T-cell (primary cell): Measurements from ENCODE around the gene HOXC10. TPM values are rescaled to one million over a fixed set of nuclear protein-coding genes. Genes with fewer than 3 reads are reported as not detected.

Source experiments
- ATAC-seq, 4 experiments: fragments of 200-7000 bp in 3 of 4; fragments of 150-1000 bp in 1 of 4; cut with Tn5 transposase; replicated peaks in 1 of 4; 1 replicate in 3 of 4; 2 replicates in 1 of 4; pipeline ENCODE4 v1.10.0; 2021; ENCODE audit warnings: moderate library complexity in 3 of 4, mild to moderate bottlenecking in 2 of 4, moderate number of reproducible peaks in 1 of 4
- CTCF ChIA-PET, 2 donors: fragments of 300-600 bp; sonication (Branson Sonifier 250); formaldehyde crosslinking; loops; one replicate each; lab custom pipeline; 2022; ENCODE audit warnings: antibody characterized with exemption in 2 of 2; lab: Charles Lee
- POLR2A ChIA-PET, 2 donors: fragments of 300-600 bp; sonication (Branson Sonifier 250); formaldehyde crosslinking; loops; one replicate each; lab custom pipeline; 2022; ENCODE audit warnings: antibody characterized with exemption in 2 of 2; lab: Charles Lee
- DNase-seq, 35 experiments: peaks; one replicate each; pipeline versions ENCODE4 v3.0.0 to v3.0.0-alpha.2; 2013 to 2023
- H3K27ac ChIP-seq: one replicate; pipeline ENCODE4 v1.5.1; 2013; ENCODE audit warnings: low read length
- H3K27me3 ChIP-seq, 2 experiments: replicated peaks in 1 of 2; 1 replicate in 1 of 2; 2 replicates in 1 of 2; pipeline versions ENCODE4 v1.6.1 to v1.7.0; 2013; ENCODE audit warnings: low read length in 1 of 2, mixed read lengths in 1 of 2; ENCODE audit not compliant: control insufficient read depth in 2 of 2, insufficient read depth in 2 of 2; ENCODE audit errors: extremely low read depth in 1 of 2
- H3K36me3 ChIP-seq, 2 donors: 1 replicate in 1 of 2; 2 replicates in 1 of 2; pipeline versions ENCODE4 v1.6.1 to v1.7.0; 2013; ENCODE audit warnings: low read length in 1 of 2; ENCODE audit not compliant: control insufficient read depth in 2 of 2, insufficient read depth in 1 of 2; ENCODE audit errors: extremely low read depth in 1 of 2
- H3K4me1 ChIP-seq, 2 experiments: 1 replicate in 1 of 2; 2 replicates in 1 of 2; pipeline versions ENCODE4 v1.6.1 to v1.7.0; 2013; ENCODE audit warnings: low read length in 2 of 2, mixed read lengths in 1 of 2; ENCODE audit not compliant: insufficient read depth in 2 of 2, control insufficient read depth in 1 of 2; ENCODE audit errors: extremely low read depth in 1 of 2
- H3K4me3 ChIP-seq, 2 donors: 1 replicate in 1 of 2; 2 replicates in 1 of 2; pipeline versions ENCODE4 v1.5.1 to v1.7.0; 2013; ENCODE audit warnings: mild to moderate bottlenecking in 2 of 2, low read length in 1 of 2, moderate library complexity in 1 of 2; ENCODE audit not compliant: control insufficient read depth in 1 of 2; ENCODE audit errors: extremely low read depth in 1 of 2
- H3K9me3 ChIP-seq: 2 replicates; pipeline ENCODE4 v1.7.0; 2013
- H3K27ac Mint-ChIP-seq, 2 donors: one replicate each; pipeline ENCODE4 v1.8.0; 2020 to 2021; ENCODE audit warnings: mild to moderate bottlenecking in 2 of 2, mixed read lengths in 2 of 2
- H3K27me3 Mint-ChIP-seq, 2 donors: one replicate each; pipeline ENCODE4 v1.8.0; 2021 to 2022; ENCODE audit warnings: mixed read lengths in 2 of 2
- H3K36me3 Mint-ChIP-seq: one replicate; pipeline ENCODE4 v1.8.0; 2021; ENCODE audit warnings: mixed read lengths
- H3K4me1 Mint-ChIP-seq, 3 donors: one replicate each; pipeline ENCODE4 v1.8.0; 2020 to 2022; ENCODE audit warnings: mixed read lengths in 3 of 3, mild to moderate bottlenecking in 1 of 3
- H3K4me3 Mint-ChIP-seq, 3 donors: one replicate each; pipeline ENCODE4 v1.8.0; 2020 to 2022; ENCODE audit warnings: mild to moderate bottlenecking in 3 of 3, mixed read lengths in 3 of 3, moderate library complexity in 3 of 3
- H3K9me3 Mint-ChIP-seq, 3 donors: one replicate each; pipeline ENCODE4 v1.8.0; 2020 to 2022; ENCODE audit warnings: mixed read lengths in 3 of 3
- WGBS: methylation state at CpG from one replicate; pipeline ENCODE4 v1.1.5; 2013; ENCODE audit warnings: missing lambda C conversion rate; ENCODE audit not compliant: insufficient coverage; 5-methylcytosine and 5-hydroxymethylcytosine counted together
- total RNA-seq, 35 experiments: library from RNA in 6 of 35; stranded (reverse) in 6 of 35; fragments of 120-200 nt in 1 of 35; gene quantifications; one replicate each; pipeline versions ENCODE4 v1.2.1 to v1.2.4 and lab custom pipeline; 2013 to 2026

Gene HOXC10
- total RNA-seq, 5 donors from 2014 or later (not counting 1 experiment from before 2014, with no cell fraction given), result 0.30 TPM; not detected in 4

DNA sequence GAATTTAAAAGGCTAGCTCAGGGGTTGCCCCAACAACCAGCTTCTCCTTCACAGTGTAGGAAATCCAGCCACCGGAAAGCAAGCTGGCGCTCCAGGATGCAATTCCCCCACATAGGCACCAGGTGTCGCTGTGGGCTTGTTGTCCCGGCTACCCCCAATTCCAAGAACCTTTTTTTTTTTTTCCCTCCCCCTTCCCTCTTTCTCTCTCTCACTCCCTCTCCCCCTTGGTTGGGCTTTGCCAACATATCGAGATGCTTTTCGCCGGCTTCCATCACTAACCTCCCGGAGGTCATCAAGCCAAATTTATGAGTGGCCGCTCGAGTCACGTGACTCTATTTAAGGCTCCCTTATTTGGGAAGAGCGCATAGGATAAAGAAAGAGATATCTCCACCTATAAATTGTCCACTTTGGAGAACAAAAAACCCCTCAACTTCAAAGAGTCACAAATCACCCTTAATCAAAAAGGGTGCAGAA is 47.7 kb downstream of the HOXC10 start, which contains the start of gene HOXC5:
Gene HOXC5 (plus strand): TSS at position 424 of the 474 bp plus-strand sequence. CDS start 73 bp downstream, outside the sequence.
- ATAC-seq, result peak in 1 of 4 experiments; percentile 41
- 8% methylated on average over 2 of the region's 12 CpGs for WGBS
- peaks cover 29 to 38% (median 33%) of the 10 kb centered on the region in 3 donors for H3K4me1 Mint-ChIP-seq

DNA sequence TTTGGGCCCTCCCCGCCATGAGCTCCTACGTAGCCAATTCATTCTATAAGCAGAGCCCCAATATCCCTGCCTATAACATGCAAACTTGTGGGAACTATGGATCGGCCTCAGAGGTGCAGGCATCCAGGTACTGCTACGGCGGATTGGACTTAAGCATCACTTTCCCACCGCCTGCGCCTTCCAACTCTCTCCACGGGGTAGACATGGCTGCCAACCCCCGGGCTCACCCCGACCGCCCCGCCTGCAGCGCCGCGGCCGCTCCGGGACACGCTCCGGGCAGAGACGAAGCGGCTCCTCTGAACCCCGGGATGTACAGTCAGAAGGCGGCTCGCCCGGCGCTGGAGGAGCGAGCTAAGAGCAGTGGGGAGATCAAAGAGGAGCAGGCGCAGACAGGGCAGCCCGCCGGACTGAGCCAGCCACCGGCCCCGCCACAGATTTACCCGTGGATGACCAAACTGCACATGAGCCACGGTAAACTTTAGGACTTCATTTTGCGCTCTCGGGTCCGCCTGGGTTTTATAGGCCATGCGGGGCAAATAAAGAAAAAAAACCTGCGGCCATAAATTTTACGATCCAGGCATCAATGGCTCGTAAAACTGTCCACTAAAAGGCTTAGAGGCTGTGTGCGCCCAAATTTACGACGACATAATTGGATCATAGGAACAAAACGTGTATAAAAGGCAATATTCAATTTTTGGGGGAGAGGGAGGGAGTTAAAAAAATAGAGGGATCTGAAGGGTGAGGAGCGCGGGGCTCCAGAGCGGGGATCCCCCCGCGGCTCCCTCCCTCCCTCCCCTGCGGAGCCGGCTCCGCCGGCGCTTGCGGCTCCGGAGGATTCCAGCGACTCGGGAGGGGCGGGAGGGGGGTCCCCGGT is 48.4 kb downstream of the HOXC10 start:
- Mint-ChIP-seq H3K36me3 (no peaks in the 10 kb centered on the region), H3K9me3 (peaks cover 0 to 4% (median 4%) of the 10 kb centered on the region in 3 donors), H3K27me3 (peaks cover 66 to 84% of the 10 kb centered on the region in 2 donors), H3K4me1 (peaks cover 28 to 36% (median 33%) of the 10 kb centered on the region in 3 donors), H3K27ac (no peak overlapping the region), H3K4me3 (peak overlapping the region in 2 of 3 donors; percentile 29 to 68)
- Histone ChIP-seq H3K27me3 (peaks cover 26 to 97% of the 10 kb centered on the region in 2 experiments), H3K9me3 (no peaks in the 10 kb centered on the region), H3K4me3 (peak overlapping the region; percentile 24 to 36), H3K27ac (no peak overlapping the region), H3K4me1 (peaks cover 0 to 47% of the 10 kb centered on the region in 2 experiments), H3K36me3 (no peaks in the 10 kb centered on the region)
- DNase-seq (no peak), ATAC-seq (peak in 1 of 4 experiments; percentile 17)
- ChIA-PET POLR2A (interaction anchor here in 1 of 2 donors (0.6 kb wide), 2 partner anchors 23 to 158 kb away, joined by 3 to 7 read pairs; no protein-coding TSS in a partner anchor), CTCF (interaction anchor here (0.6 to 2.7 kb wide), 14 partner anchors 8 to 183 kb away, joined by 3 to 27 read pairs (median 4); partner anchors contain the start of genes HOXC4 (in 1 of the 2) and HOXC8 (in 1 of the 2))
- WGBS, result 10% methylated on average over 41 of the region's 61 CpGs

More for the DNA sequence above, 47.7 kb downstream of the HOXC10 start, which contains the start of gene HOXC5:
- H3K9me3 Mint-ChIP-seq, result peaks cover 0 to 4% (median 4%) of the 10 kb centered on the region in 3 donors
- no peaks in the 10 kb centered on the region for H3K36me3 Mint-ChIP-seq
- Histone ChIP-seq H3K27me3 (peaks cover 24 to 97% of the 10 kb centered on the region in 2 experiments), H3K9me3 (no peaks in the 10 kb centered on the region), H3K27ac (no peak within 1 kb of the TSS), H3K4me1 (peaks cover 0 to 50% of the 10 kb centered on the region in 2 experiments), H3K4me3 (peak within 1 kb of the TSS; percentile 24 to 36), H3K36me3 (no peaks in the 10 kb centered on the region)
- CTCF ChIA-PET, result interaction anchor here (0.6 to 2.7 kb wide), 26 partner anchors 9 to 827 kb away, joined by 3 to 27 read pairs (median 3); partner anchors contain the start of genes HOXC4 (in 1 of the 2) and HOXC8 (in 1 of the 2)
- POLR2A ChIA-PET, result interaction anchor here (0.6 to 1.1 kb wide), 4 partner anchors 24 to 169 kb away, joined by 3 to 8 read pairs (median 6); no protein-coding TSS in a partner anchor
- peaks cover 63 to 83% of the 10 kb centered on the region in 2 donors for H3K27me3 Mint-ChIP-seq
- H3K4me3 Mint-ChIP-seq, result peak within 1 kb of the TSS; percentile 29 to 68 (median 37)
- H3K27ac Mint-ChIP-seq, result no peak within 1 kb of the TSS
- peak in 33 of 35 experiments; percentile 22 to 81 (median 53) for DNase-seq

DNA sequence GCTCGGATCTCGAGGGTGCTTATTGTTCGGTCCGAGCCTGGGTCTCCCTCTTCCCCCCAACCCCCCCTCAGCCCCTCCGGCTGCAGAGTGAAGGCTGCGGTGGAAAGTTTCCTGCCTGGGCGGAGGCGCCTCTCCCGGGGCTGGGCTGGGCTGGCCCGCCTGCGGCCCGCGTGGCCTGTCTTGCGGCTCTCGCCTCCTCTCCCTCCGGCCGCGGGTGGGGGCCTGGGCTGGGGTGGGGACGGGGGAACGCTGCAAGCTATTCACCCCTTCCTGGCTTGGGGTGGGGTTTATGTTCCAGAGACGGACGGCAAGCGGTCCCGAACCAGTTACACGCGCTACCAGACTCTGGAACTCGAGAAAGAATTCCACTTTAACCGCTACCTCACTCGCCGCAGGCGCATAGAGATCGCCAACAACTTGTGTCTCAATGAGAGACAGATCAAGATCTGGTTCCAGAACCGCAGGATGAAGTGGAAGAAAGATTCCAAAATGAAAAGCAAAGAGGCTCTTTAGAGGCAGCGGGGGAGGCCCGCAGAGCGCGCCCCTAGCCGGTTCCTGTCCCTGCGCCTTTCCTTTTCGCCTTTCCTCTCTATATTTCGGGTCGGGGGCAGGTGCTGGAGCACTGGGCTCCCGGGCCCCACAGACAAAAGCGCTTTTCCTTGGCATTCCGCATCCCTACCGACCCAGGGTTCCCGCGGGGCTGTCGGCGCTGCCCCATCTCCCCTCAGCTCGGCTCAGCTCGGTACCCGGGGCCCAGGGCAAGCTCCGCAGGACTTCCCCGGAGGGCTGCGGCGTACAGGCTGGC is 49.2 kb downstream of the HOXC10 start:
- no peaks in the 10 kb centered on the region for H3K9me3 ChIP-seq
- no peaks in the 10 kb centered on the region for H3K36me3 Mint-ChIP-seq
- H3K36me3 ChIP-seq, result no peaks in the 10 kb centered on the region
- ChIA-PET POLR2A (no interaction called here), CTCF (no interaction called here)
- DNase-seq (no peak), ATAC-seq (peak; percentile 33 to 54 (median 46))
- peaks cover 23 to 97% of the 10 kb centered on the region in 2 experiments for H3K27me3 ChIP-seq
- H3K27ac ChIP-seq, result no peak overlapping the region
- no peak overlapping the region for H3K27ac Mint-ChIP-seq
- 14% methylated on average over 32 of the region's 57 CpGs for WGBS
- H3K4me1 ChIP-seq, result peaks cover 0 to 40% of the 10 kb centered on the region in 2 experiments
- H3K27me3 Mint-ChIP-seq, result peaks cover 67 to 88% of the 10 kb centered on the region in 2 donors
- peaks cover 0 to 4% (median 4%) of the 10 kb centered on the region in 3 donors for H3K9me3 Mint-ChIP-seq
- peak overlapping the region in 2 of 3 donors; percentile 47 to 68 for H3K4me3 Mint-ChIP-seq
- H3K4me3 ChIP-seq, result peak overlapping the region; percentile 10 to 24
- peaks cover 23 to 31% (median 29%) of the 10 kb centered on the region in 3 donors for H3K4me1 Mint-ChIP-seq

- Histone ChIP-seq H3K27me3 (peaks cover 23 to 97% of the 10 kb centered on the region in 2 experiments), H3K27ac (no peak overlapping the region), H3K4me1 (peaks cover 0 to 34% of the 10 kb centered on the region in 2 experiments), H3K4me3 (no peak overlapping the region), H3K9me3 (no peaks in the 10 kb centered on the region), H3K36me3 (no peaks in the 10 kb centered on the region)
- Mint-ChIP-seq H3K36me3 (no peaks in the 10 kb centered on the region), H3K4me3 (peak overlapping the region; percentile 0 to 58 (median 21)), H3K27ac (peak overlapping the region in 1 of 2 donors; percentile 65), H3K4me1 (peaks cover 18 to 27% (median 23%) of the 10 kb centered on the region in 3 donors), H3K9me3 (peaks cover 0 to 4% (median 4%) of the 10 kb centered on the region in 3 donors), H3K27me3 (peaks cover 69 to 89% of the 10 kb centered on the region in 2 donors)
- no peak for ATAC-seq
- no peak for DNase-seq
- CTCF ChIA-PET, result no interaction called here
- 35% methylated on average over 15 of the region's 22 CpGs for WGBS
- POLR2A ChIA-PET, result no interaction called here
Observed at GRCh38 chr12:54034785-54035310, 49.9 kb downstream of the HOXC10 start.

DNA sequence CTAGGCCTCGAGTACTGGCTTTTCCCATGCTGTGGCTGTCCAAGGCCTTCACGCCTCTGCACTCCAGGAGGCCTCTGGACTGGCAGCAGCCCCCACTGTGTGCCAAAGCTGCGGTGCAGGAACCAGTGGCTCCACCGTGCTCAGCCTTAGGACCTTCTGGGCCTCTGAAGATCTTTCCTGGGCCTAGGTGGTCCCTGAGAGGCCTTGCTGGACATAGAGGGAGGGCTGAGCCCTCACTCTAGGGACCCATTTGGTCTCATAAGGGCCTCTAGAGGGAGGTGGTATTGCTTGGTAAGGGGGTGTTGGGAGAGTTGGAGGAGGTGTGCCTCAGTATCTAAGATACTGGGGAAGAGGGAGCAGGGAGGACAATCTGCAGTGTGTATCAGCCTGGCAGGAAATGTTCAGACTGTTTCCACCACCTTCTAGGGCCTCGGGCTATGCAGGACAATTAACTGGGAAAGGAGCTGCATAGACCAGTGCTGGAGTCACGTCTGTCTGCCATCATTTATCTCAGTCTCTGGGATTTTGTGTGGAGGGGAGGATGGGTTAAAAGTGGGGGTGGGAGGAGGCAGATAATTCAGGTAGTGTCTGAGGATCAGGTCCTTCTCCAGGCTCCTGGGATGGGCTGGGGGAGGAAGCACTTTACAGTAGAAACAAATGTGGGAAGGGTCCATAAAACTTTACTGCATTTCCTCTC is 50.8 kb downstream of the HOXC10 start:
- H3K27ac Mint-ChIP-seq, result no peak overlapping the region
- Histone ChIP-seq H3K27ac (no peak overlapping the region), H3K27me3 (peaks cover 29 to 95% of the 10 kb centered on the region in 2 experiments), H3K4me1 (peaks cover 0 to 34% of the 10 kb centered on the region in 2 experiments), H3K36me3 (no peaks in the 10 kb centered on the region), H3K9me3 (no peaks in the 10 kb centered on the region), H3K4me3 (no peak overlapping the region)
- peaks cover 69 to 91% of the 10 kb centered on the region in 2 donors for H3K27me3 Mint-ChIP-seq
- 76% methylated on average over 6 of the region's 6 CpGs for WGBS
- DNase-seq (no peak), ATAC-seq (no peak)
- no peaks in the 10 kb centered on the region for H3K36me3 Mint-ChIP-seq
- CTCF ChIA-PET, result interaction anchor here in 1 of 2 donors (0.9 kb wide), 1 partner anchor 12 kb away, joined by 3 read pairs; no protein-coding TSS in a partner anchor
- POLR2A ChIA-PET, result interaction anchor here in 1 of 2 donors (0.5 kb wide), 1 partner anchor 164 kb away, joined by 3 read pairs; no protein-coding TSS in a partner anchor
- peaks cover 0 to 4% (median 4%) of the 10 kb centered on the region in 3 donors for H3K9me3 Mint-ChIP-seq
- H3K4me1 Mint-ChIP-seq, result peaks cover 15 to 25% (median 20%) of the 10 kb centered on the region in 3 donors
- no peak overlapping the region for H3K4me3 Mint-ChIP-seq
